Mesendoderm (in vitro differentiated cells): Measurements from ENCODE around the gene HECA.

Experiments
- DNase-seq: peaks from one replicate; pipeline ENCODE4 v3.0.0; 2013
- H2AK5ac ChIP-seq: 2 replicates; pipeline ENCODE4 v1.6.1; 2013; ENCODE audit warnings: low read length, inconsistent platforms
- H2BK120ac ChIP-seq: 2 replicates; pipeline ENCODE4 v1.6.1; 2013; ENCODE audit warnings: low read depth, mild to moderate bottlenecking, low read length, moderate library complexity, mixed read lengths
- H2BK15ac ChIP-seq: replicated peaks from 2 replicates; pipeline ENCODE4 v1.6.1; 2013; ENCODE audit warnings: low read depth, mild to moderate bottlenecking, moderate library complexity
- H2BK5ac ChIP-seq: 2 replicates; pipeline ENCODE4 v1.6.1; 2013; ENCODE audit warnings: low read length, inconsistent platforms
- H3K18ac ChIP-seq: 2 replicates; pipeline ENCODE4 v1.6.1; 2013; ENCODE audit warnings: mild to moderate bottlenecking, low read length, mixed read lengths
- H3K23ac ChIP-seq: one replicate; pipeline ENCODE4 v1.6.1; 2013; ENCODE audit warnings: low read length
- H3K27ac ChIP-seq: 2 replicates; pipeline ENCODE4 v1.5.1; 2013; ENCODE audit warnings: low read depth, mild to moderate bottlenecking, inconsistent platforms, low read length, moderate library complexity
- H3K27me3 ChIP-seq: 2 replicates; pipeline ENCODE4 v1.6.1; 2013; ENCODE audit warnings: low read length, control low read depth, mild to moderate bottlenecking, inconsistent platforms; ENCODE audit not compliant: insufficient read depth, poor library complexity
- H3K36me3 ChIP-seq: 2 replicates; pipeline ENCODE4 v1.6.1; 2013; ENCODE audit warnings: low read length, inconsistent platforms; ENCODE audit not compliant: control insufficient read depth, insufficient read depth
- H3K4ac ChIP-seq: one replicate; pipeline ENCODE4 v1.6.1; 2013; ENCODE audit warnings: low read depth, mild to moderate bottlenecking, low read length, moderate library complexity
- H3K4me1 ChIP-seq: 2 replicates; pipeline ENCODE4 v1.6.1; 2013; ENCODE audit warnings: low read depth, low read length, inconsistent platforms; ENCODE audit not compliant: control insufficient read depth
- H3K4me2 ChIP-seq: 2 replicates; pipeline ENCODE4 v1.6.1; 2013; ENCODE audit warnings: low read length
- H3K4me3 ChIP-seq: 2 replicates; pipeline ENCODE4 v1.5.1; 2013; ENCODE audit warnings: mild to moderate bottlenecking, low read length
- H3K56ac ChIP-seq: one replicate; pipeline ENCODE4 v1.6.1; 2013; ENCODE audit warnings: low read length
- H3K79me1 ChIP-seq: 2 replicates; pipeline ENCODE4 v1.6.1; 2013; ENCODE audit warnings: low read length, inconsistent platforms
- H3K79me2 ChIP-seq: 2 replicates; pipeline ENCODE4 v1.6.1; 2013; ENCODE audit warnings: mild to moderate bottlenecking, low read length; ENCODE audit not compliant: control insufficient read depth, insufficient read depth
- H3K9ac ChIP-seq: 2 replicates; pipeline ENCODE4 v1.6.1; 2013; ENCODE audit warnings: low read length, inconsistent platforms
- H4K5ac ChIP-seq: one replicate; pipeline ENCODE4 v1.6.1; 2013; ENCODE audit warnings: low read length
- H4K8ac ChIP-seq: one replicate; pipeline ENCODE4 v1.6.1; 2013; ENCODE audit warnings: low read depth, mild to moderate bottlenecking, control low read depth, low read length, moderate library complexity
- WGBS: extraction: QIAGEN DNeasy Blood & Tissue Kit; methylation state at CpG from one replicate; pipeline ENCODE4 v1.1.7; 2013; ENCODE audit warnings: low lambda C conversion rate, missing lambda C conversion rate; ENCODE audit not compliant: insufficient coverage; ENCODE audit errors: extremely low coverage; 5-methylcytosine and 5-hydroxymethylcytosine counted together

The HECA gene

GRCh38 chr6:139152088-139152891, 17.4 kb downstream of the HECA start:
- Histone ChIP-seq H3K4me3 (no peak overlapping the region), H3K79me1 (peaks cover 8% of the 10 kb centered on the region), H4K8ac (no peak overlapping the region), H3K36me3 (no peaks in the 10 kb centered on the region), H3K79me2 (no peaks in the 10 kb centered on the region), H3K27ac (no peak overlapping the region), H2BK5ac (no peak overlapping the region), H3K27me3 (no peaks in the 10 kb centered on the region), H3K18ac (no peak overlapping the region), H3K4ac (peak overlapping the region; percentile 31), H3K4me1 (no peaks in the 10 kb centered on the region), H4K5ac (no peak overlapping the region), H3K56ac (no peak overlapping the region), H2BK15ac (no peak overlapping the region), H3K4me2 (no peak overlapping the region), H3K9ac (no peak overlapping the region), H2AK5ac (no peak overlapping the region), H2BK120ac (no peak overlapping the region), H3K23ac (no peak overlapping the region)
- DNase-seq, result no peak
- no CpG with 5 or more reads among the region's 5 CpGs for WGBS

GRCh38 chr6:139152892-139153271, 18.0 kb downstream of the HECA start:
- Histone ChIP-seq H4K5ac (no peak overlapping the region), H3K4ac (peak overlapping the region; percentile 31), H2BK120ac (no peak overlapping the region), H3K27me3 (no peaks in the 10 kb centered on the region), H3K79me1 (peaks cover 6% of the 10 kb centered on the region), H2BK15ac (no peak overlapping the region), H2AK5ac (no peak overlapping the region), H3K27ac (no peak overlapping the region), H3K4me3 (no peak overlapping the region), H3K4me2 (no peak overlapping the region), H4K8ac (no peak overlapping the region), H3K36me3 (no peaks in the 10 kb centered on the region), H3K18ac (no peak overlapping the region), H3K4me1 (no peaks in the 10 kb centered on the region), H3K9ac (no peak overlapping the region), H3K56ac (no peak overlapping the region), H3K79me2 (no peaks in the 10 kb centered on the region), H2BK5ac (no peak overlapping the region), H3K23ac (no peak overlapping the region)
- WGBS, result no CpG with 5 or more reads among the region's 1 CpG
- DNase-seq, result no peak

GRCh38 chr6:139153855-139154254, 19.0 kb downstream of the HECA start:
- Histone ChIP-seq H3K36me3 (no peaks in the 10 kb centered on the region), H3K9ac (no peak overlapping the region), H2BK5ac (no peak overlapping the region), H3K79me2 (no peaks in the 10 kb centered on the region), H3K18ac (no peak overlapping the region), H2BK15ac (no peak overlapping the region), H3K4me2 (no peak overlapping the region), H3K4me3 (no peak overlapping the region), H3K79me1 (peaks cover 5% of the 10 kb centered on the region), H3K27me3 (no peaks in the 10 kb centered on the region), H3K4ac (no peak overlapping the region), H3K4me1 (no peaks in the 10 kb centered on the region), H4K5ac (no peak overlapping the region), H2AK5ac (no peak overlapping the region), H3K27ac (no peak overlapping the region), H3K23ac (no peak overlapping the region), H2BK120ac (no peak overlapping the region), H3K56ac (no peak overlapping the region), H4K8ac (no peak overlapping the region)
- DNase-seq, result no peak

- no peak overlapping the region for H4K8ac ChIP-seq
- no peak overlapping the region for H4K5ac ChIP-seq
- no peak overlapping the region for H3K56ac ChIP-seq
- no peak overlapping the region for H3K4me3 ChIP-seq
- H3K9ac ChIP-seq, result no peak overlapping the region
- H3K79me2 ChIP-seq, result no peaks in the 10 kb centered on the region
- WGBS, result no CpG with 5 or more reads among the region's 9 CpGs
- H2BK120ac ChIP-seq, result no peak overlapping the region
- H3K36me3 ChIP-seq, result no peaks in the 10 kb centered on the region
- no peak overlapping the region for H2BK15ac ChIP-seq
- H3K4me2 ChIP-seq, result no peak overlapping the region
- H3K4me1 ChIP-seq, result no peaks in the 10 kb centered on the region
- DNase-seq, result no peak
- H3K18ac ChIP-seq, result no peak overlapping the region
- no peaks in the 10 kb centered on the region for H3K27me3 ChIP-seq
- H3K4ac ChIP-seq, result no peak overlapping the region
- H3K79me1 ChIP-seq, result peaks cover 3% of the 10 kb centered on the region
- H3K27ac ChIP-seq, result no peak overlapping the region
- no peak overlapping the region for H2BK5ac ChIP-seq
- no peak overlapping the region for H2AK5ac ChIP-seq
- H3K23ac ChIP-seq, result no peak overlapping the region
Observed at GRCh38 chr6:139154881-139155547, 20.1 kb downstream of the HECA start.

GRCh38 chr6:139156102-139156501, 21.2 kb downstream of the HECA start:
- Histone ChIP-seq H4K8ac (no peak overlapping the region), H3K23ac (no peak overlapping the region), H2BK15ac (no peak overlapping the region), H2BK120ac (no peak overlapping the region), H3K4me1 (no peaks in the 10 kb centered on the region), H3K56ac (no peak overlapping the region), H3K27me3 (no peaks in the 10 kb centered on the region), H3K79me2 (peaks cover under 1% of the 10 kb centered on the region), H3K79me1 (peaks cover 3% of the 10 kb centered on the region), H3K4me2 (no peak overlapping the region), H3K4ac (no peak overlapping the region), H2AK5ac (no peak overlapping the region), H4K5ac (no peak overlapping the region), H3K18ac (no peak overlapping the region), H3K27ac (no peak overlapping the region), H3K4me3 (no peak overlapping the region), H2BK5ac (no peak overlapping the region), H3K9ac (no peak overlapping the region), H3K36me3 (no peaks in the 10 kb centered on the region)
- WGBS, result no CpG with 5 or more reads among the region's 5 CpGs
- DNase-seq, result no peak
